ENCODE results near the gene CDC42EP4. TPM values are rescaled to one million over a fixed set of nuclear protein-coding genes. Genes with fewer than 3 reads are reported as not detected.
"Not testable (repeated sequence)": the region's sequence is repeated elsewhere in the genome, so short reads cannot be mapped to it uniquely, and the experiment has no call there.

The CDC42EP4 gene
- total and polyA plus RNA-seq, 12 donors, result 18.6 to 87.6 (median 30.8) TPM

GRCh38 chr17:73336408-73337329, 24.9 kb upstream of the CDC42EP4 start:
- intact Hi-C loops (cut with DNase I), result no loop called here
- peak overlapping the region in 6 of 10 donors; percentile 1 to 64 (median 35) for H3K27ac ChIP-seq
- no peak for DNase-seq
- H3K9me3 ChIP-seq, result no peaks in the 10 kb centered on the region
- peak in 6 of 8 donors; percentile 21 to 48 (median 30) for ATAC-seq
- no peaks in the 10 kb centered on the region for H3K36me3 ChIP-seq
- 80 to 81% methylated on average over 13 of the region's 13 CpGs for WGBS, 2 donors
- no peak overlapping the region for H3K4me3 ChIP-seq
- H3K27me3 ChIP-seq, result no peaks in the 10 kb centered on the region
- no peak for TF ChIP-seq CTCF (IDR thresholded peaks at IDR 0.05)
- peaks cover 0 to 21% (median 5%) of the 10 kb centered on the region in 9 donors for H3K4me1 ChIP-seq

GRCh38 chr17:73335591-73336407, 24.0 kb upstream of the CDC42EP4 start:
- DNase-seq, result no peak
- peak overlapping the region in 4 of 10 donors; percentile 21 to 64 (median 29) for H3K27ac ChIP-seq

GRCh38 chr17:73334771-73335513, 23.1 kb upstream of the CDC42EP4 start:
- H3K4me3 ChIP-seq, result no peak overlapping the region
- no peak for TF ChIP-seq CTCF (IDR thresholded peaks at IDR 0.05)
- DNase-seq, result no peak
- H3K36me3 ChIP-seq, result no peaks in the 10 kb centered on the region
- intact Hi-C loops (cut with DNase I), result no loop called here
- peaks cover 0 to 16% (median 0%) of the 10 kb centered on the region in 9 donors for H3K4me1 ChIP-seq
- WGBS, 2 donors, result 87 to 89% methylated on average over 12 of the region's 12 CpGs
- peak overlapping the region in 1 of 10 donors; percentile 15 for H3K27ac ChIP-seq
- no peaks in the 10 kb centered on the region for H3K9me3 ChIP-seq
- no peak for ATAC-seq
- no peaks in the 10 kb centered on the region for H3K27me3 ChIP-seq

More at GRCh38 chr17:73335591-73336407, 24.0 kb upstream of the CDC42EP4 start:
- H3K4me1 ChIP-seq, result peaks cover 0 to 16% (median 0%) of the 10 kb centered on the region in 9 donors
- ATAC-seq, result peak in 2 of 8 donors; percentile 6 to 20
- no peaks in the 10 kb centered on the region for H3K27me3 ChIP-seq
- H3K4me3 ChIP-seq, result no peak overlapping the region
- 81 to 88% methylated on average over 12 of the region's 12 CpGs for whole genome bisulfite sequencing, 2 donors
- intact Hi-C loops (cut with DNase I), result no loop called here
- TF ChIP-seq CTCF (IDR thresholded peaks at IDR 0.05), result no peak
- H3K36me3 ChIP-seq, result no peaks in the 10 kb centered on the region
- no peaks in the 10 kb centered on the region for H3K9me3 ChIP-seq

- H3K36me3 ChIP-seq; intact Hi-C loops (cut with DNase I); H3K4me3 ChIP-seq; H3K27me3 ChIP-seq; H3K27ac ChIP-seq; ATAC-seq; DNase-seq; H3K9me3 ChIP-seq: not testable (repeated sequence)
- H3K4me1 ChIP-seq, result peaks cover 0 to 16% (median 0%) of the 10 kb centered on the region in 9 donors
- 90 to 93% methylated on average over 8 to 9 of the region's 9 CpGs for WGBS, 2 donors
Observed at GRCh38 chr17:73333445-73333844, 21.6 kb upstream of the CDC42EP4 start.
